T-helper 2 cell treated with Interferon-gamma antibody and Interleukin-4, amounts not matched to agents 5 μg/mL and 100 μg/mL, for 36 hours (primary cell): ENCODE results near the gene ACACA.

Experiments used
- DNase-seq: peaks from one replicate; pipeline ENCODE4 v3.0.0; 2021; ENCODE audit warnings: low spot score
- H3K27ac Mint-ChIP-seq: one replicate; pipeline ENCODE4 v1.8.0; 2021; ENCODE audit warnings: mild to moderate bottlenecking, mixed read lengths
- H3K27me3 Mint-ChIP-seq: one replicate; pipeline ENCODE4 v1.8.0; 2021; ENCODE audit warnings: low read depth, mixed read lengths
- H3K36me3 Mint-ChIP-seq: one replicate; pipeline ENCODE4 v1.8.0; 2021; ENCODE audit warnings: low read depth, mixed read lengths
- H3K4me1 Mint-ChIP-seq: one replicate; pipeline ENCODE4 v1.8.0; 2021; ENCODE audit warnings: low read depth, mixed read lengths
- H3K4me3 Mint-ChIP-seq: one replicate; pipeline ENCODE4 v1.8.0; 2022; ENCODE audit warnings: mild to moderate bottlenecking, moderate library complexity, mixed read lengths
- H3K9me3 Mint-ChIP-seq: one replicate; pipeline ENCODE4 v1.8.0; 2021; ENCODE audit warnings: mixed read lengths

The ACACA gene

DNA sequence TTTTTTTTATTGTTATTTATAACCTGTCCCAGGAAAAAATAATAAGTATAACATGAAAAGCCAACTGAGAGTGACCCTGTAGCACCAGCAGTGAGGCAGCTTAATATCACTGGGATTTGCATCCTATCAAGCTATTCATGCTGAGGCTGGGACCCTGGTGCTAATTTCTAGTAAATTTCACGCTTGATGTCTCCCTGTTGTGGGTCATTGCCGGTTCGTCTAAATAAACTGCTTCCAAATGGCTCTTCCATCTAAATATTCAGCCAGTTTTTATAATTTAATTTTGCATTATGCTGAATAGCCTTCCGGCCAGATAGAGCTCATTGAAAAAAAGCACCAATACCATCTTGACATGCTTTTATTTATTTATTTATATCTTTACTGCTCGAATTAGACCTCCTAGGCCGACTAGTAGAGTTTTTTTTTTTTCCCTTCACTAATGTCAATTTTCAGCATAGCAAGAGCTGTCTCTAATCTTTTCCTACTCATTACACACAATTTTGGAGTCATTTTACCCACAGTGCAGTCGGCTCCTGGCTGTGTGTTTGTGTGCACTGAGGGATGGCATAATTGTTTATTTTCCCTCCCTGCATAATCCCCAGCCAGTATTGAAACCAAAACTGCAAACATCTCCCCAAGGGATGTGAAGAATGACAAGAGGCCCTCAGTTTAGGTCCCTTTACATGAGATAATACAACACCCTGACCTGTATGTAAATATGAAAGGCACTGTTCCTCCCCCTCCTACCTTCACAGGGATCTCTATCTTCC, 289.1 kb downstream of the ACACA start:
- Mint-ChIP-seq H3K27ac (no peak overlapping the region), H3K27me3 (no peaks in the 10 kb centered on the region), H3K9me3 (no peaks in the 10 kb centered on the region), H3K4me3 (no peak overlapping the region), H3K36me3 (peaks cover 16% of the 10 kb centered on the region), H3K4me1 (no peaks in the 10 kb centered on the region)
- DNase-seq = no peak

DNA sequence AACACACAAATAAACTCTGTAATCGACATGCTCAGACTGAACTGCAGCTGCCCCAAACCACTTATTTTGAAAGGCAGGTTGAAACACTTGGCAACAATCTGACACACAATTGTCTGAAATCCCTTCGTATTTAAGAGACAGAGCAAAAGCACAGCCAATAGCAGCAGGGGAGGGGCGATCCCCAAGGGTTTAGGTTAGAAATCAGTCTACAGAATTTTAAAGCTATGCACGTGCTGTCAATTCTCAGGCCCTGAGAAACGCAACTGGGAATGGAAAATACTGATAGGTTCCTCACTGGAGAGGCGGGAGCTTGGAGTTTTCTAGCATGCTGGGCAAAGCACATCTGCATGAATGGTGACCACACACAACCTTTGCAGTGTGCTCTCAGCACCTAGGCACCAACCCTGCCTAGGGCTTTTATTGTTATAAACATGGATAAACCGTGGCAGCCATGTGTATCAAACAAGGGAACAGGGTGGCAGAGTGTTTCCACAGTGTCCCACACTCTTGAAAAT, 289.9 kb downstream of the ACACA start:
- H3K36me3 Mint-ChIP-seq = peaks cover 14% of the 10 kb centered on the region
- H3K27ac Mint-ChIP-seq = no peak overlapping the region
- no peaks in the 10 kb centered on the region for H3K27me3 Mint-ChIP-seq

DNA sequence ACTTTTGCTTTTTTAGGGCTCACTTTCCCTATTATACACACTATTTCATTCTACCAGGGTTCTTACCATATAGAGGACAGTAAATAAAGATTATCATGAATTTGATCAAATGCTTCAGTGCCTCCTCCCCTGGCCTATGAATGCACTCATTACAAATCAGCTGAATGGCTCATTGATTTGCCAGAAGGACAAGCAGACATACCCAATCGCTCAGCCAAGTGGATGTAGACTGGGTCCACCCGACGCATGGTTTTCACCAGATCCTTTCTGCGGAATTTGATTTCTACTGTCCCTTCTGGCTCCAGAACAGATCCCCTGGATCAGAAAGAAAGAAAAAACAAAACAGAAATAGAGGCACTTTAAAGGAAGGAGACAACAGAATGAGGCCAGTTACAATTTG, 295.3 kb downstream of the ACACA start:
- H3K4me3 Mint-ChIP-seq = no peak overlapping the region
- no peaks in the 10 kb centered on the region for H3K4me1 Mint-ChIP-seq
- no peaks in the 10 kb centered on the region for H3K27me3 Mint-ChIP-seq
- no peaks in the 10 kb centered on the region for H3K9me3 Mint-ChIP-seq
- DNase-seq = no peak
- H3K36me3 Mint-ChIP-seq = peaks cover 14% of the 10 kb centered on the region
- H3K27ac Mint-ChIP-seq = no peak overlapping the region

More for the DNA sequence above, 289.9 kb downstream of the ACACA start:
- no peak for DNase-seq
- Mint-ChIP-seq H3K9me3 (no peaks in the 10 kb centered on the region), H3K4me1 (no peaks in the 10 kb centered on the region), H3K4me3 (no peak overlapping the region)

DNA sequence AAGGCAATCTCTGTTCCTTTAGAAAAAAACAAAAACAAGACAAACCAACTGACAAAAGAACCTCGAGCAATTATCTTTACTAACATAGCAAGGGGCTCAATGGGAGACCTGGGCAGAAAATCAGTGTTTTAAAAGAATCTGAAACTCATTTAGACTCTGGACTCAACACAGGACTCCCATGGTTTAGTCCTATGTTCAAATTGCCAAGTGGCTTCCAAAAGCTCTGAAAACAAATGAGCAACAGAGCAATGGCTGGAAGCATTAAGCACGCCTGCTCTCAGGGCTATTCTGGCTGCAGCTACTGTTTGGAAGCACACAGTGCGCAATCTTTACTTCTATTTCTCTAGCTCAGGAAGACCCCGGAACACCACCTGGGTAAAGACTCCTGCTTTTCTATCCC, 295.9 kb downstream of the ACACA start:
- H3K36me3 Mint-ChIP-seq = peaks cover 14% of the 10 kb centered on the region
- DNase-seq = no peak
- H3K4me3 Mint-ChIP-seq = no peak overlapping the region
- H3K27me3 Mint-ChIP-seq = no peaks in the 10 kb centered on the region
- H3K27ac Mint-ChIP-seq = peak overlapping the region; percentile 14
- no peaks in the 10 kb centered on the region for H3K4me1 Mint-ChIP-seq
- H3K9me3 Mint-ChIP-seq = no peaks in the 10 kb centered on the region

DNA sequence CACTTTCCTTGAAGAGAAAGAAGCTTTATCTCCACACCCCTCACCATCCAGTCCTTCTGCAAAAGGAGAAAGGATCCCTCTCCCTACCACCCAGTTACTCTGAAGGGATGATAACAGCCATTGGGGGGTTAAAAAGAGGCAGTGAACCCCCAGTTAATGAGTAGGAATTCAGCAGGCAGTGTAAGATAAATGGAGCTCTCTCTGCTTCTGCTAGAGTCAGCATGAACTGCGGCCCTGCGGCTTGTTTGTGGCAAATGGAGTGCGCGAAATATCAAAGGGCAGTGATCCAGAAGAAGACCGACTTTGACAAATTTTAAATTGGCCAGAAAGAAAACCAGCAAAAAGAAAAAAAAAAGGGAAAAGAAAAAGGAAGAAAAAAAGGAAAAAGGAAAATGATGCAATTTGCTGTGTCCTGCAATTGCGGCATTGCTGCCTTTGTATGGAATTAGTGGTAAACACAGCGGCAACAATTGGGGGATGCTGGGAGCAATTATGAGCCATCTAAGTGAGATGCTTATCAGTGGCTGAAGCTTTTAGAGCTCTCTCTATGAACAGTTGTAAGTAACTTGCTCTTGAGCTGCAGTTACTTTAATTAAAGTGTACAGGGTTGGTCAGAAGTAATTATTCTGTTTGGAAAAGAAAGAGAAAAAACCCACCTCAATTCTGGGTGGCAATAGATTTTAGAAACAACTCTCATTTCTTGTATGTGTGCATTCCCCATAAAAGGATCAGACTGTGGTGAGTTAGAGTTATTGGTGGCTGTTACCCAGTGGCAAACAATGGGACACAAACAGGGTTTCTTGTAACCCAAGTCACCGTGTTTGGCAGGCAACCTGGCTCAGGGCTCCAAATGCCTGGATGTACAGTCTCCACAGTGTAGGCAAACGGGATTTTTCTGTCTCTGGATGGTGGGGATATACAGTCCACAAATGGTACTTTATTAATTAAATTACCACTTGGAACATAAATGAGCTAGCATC, 296.6 kb downstream of the ACACA start:
- Mint-ChIP-seq H3K9me3 (no peaks in the 10 kb centered on the region), H3K27me3 (no peaks in the 10 kb centered on the region), H3K4me1 (no peaks in the 10 kb centered on the region), H3K36me3 (peaks cover 14% of the 10 kb centered on the region), H3K27ac (peak overlapping the region; percentile 14), H3K4me3 (no peak overlapping the region)
- no peak for DNase-seq

DNA sequence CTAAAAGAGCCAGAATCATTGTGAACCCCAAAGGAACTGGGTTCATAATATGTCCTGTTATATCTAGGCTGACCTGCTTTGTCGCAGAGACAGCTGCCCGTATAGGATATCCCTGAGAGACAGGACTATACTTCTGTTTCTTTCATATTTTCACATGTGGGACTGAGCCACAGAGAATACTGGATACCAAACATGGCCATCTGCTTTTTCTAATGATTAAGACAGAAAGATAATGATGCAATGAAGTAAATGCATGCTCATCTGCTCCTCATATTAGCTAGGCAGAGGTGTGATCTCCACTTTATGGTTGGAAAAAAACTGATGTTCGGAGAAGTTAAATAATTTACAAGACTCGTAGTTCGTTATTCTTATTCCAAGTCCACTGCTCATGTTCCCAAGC, 297.5 kb downstream of the ACACA start:
- no peak for DNase-seq
- Mint-ChIP-seq H3K27ac (no peak overlapping the region), H3K36me3 (peaks cover 16% of the 10 kb centered on the region), H3K27me3 (no peaks in the 10 kb centered on the region), H3K4me3 (no peak overlapping the region), H3K4me1 (no peaks in the 10 kb centered on the region), H3K9me3 (no peaks in the 10 kb centered on the region)

DNA sequence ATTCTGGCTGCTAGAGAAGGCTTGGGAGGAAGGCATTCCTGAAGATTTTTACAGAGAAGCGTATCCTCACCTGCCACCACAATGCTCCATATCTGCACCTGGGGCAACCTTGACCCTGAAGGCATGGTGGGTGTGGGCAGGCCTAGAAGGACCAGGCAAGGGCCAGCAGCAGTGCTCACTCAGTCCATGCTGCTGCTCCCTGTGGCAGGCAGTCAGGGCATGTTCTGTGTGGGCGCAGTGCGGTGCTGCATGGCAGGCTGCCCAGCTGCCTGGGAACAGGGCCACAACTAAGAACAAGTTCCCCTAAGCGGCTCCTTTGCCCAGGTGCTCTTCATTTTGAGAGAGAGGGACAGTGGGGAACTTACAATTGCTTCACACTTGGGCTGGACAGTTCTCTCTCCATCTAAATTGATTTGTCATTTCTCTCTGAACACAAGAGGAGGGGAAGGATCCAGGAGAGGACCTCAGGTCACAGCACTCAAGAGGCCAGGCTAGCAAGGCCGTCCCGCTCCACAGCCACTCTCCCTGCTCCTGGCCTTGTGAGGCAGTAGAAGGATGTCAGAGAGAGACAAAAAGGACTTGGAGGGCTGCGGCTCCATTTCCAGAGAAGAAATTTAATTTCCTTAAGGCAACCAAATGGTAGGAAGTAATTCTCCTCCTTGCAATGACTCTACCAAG, 299.1 kb downstream of the ACACA start:
- DNase-seq = no peak
- H3K4me1 Mint-ChIP-seq = no peaks in the 10 kb centered on the region
- no peaks in the 10 kb centered on the region for H3K27me3 Mint-ChIP-seq
- H3K36me3 Mint-ChIP-seq = peaks cover 16% of the 10 kb centered on the region
- no peak overlapping the region for H3K4me3 Mint-ChIP-seq
- no peaks in the 10 kb centered on the region for H3K9me3 Mint-ChIP-seq
- H3K27ac Mint-ChIP-seq = no peak overlapping the region

DNA sequence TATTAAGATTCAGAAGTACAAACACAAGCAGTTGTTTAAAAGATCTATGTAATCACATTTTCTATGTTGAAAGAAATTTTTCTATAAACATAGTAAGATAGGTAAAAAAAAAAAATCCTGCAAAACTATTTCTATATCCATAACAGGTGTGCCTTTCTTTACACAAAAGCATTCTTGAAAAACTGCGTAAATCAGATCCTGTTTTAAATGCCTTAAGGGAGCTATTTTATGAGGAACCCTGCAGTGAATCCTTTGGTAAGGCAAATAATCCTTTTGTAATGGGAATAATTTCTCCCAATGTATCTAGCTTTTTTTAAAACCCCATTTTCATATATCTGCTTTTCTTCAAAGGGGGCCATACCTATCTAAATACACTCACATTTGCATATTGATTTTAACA, 300.6 kb downstream of the ACACA start:
- Mint-ChIP-seq H3K4me1 (no peaks in the 10 kb centered on the region), H3K9me3 (no peaks in the 10 kb centered on the region), H3K27ac (no peak overlapping the region), H3K27me3 (no peaks in the 10 kb centered on the region), H3K36me3 (peaks cover 10% of the 10 kb centered on the region), H3K4me3 (no peak overlapping the region)
- no peak for DNase-seq

DNA sequence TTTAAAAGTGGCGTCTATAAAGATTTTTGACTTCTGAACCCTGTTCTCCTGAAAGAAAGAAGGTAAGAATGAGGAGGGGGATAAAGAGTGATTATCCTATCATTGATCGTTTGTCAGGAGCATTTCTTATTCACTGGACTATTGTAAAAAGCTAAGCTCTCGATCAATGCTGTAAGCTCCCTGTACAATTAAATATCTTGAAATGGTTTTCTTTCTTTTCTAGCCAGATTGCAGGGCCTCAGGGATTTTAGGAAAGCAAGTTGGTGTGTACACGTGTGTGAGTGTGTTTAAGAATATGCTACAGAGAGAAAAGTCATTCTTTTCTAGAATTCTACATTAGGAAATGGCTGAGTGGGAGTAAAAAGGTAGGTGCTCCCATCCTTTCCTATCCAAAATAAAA, 303.4 kb downstream of the ACACA start:
- Mint-ChIP-seq H3K9me3 (no peaks in the 10 kb centered on the region), H3K36me3 (peaks cover 9% of the 10 kb centered on the region), H3K27me3 (no peaks in the 10 kb centered on the region), H3K4me1 (peaks cover 2% of the 10 kb centered on the region), H3K4me3 (no peak overlapping the region), H3K27ac (no peak overlapping the region)
- DNase-seq = no peak

DNA sequence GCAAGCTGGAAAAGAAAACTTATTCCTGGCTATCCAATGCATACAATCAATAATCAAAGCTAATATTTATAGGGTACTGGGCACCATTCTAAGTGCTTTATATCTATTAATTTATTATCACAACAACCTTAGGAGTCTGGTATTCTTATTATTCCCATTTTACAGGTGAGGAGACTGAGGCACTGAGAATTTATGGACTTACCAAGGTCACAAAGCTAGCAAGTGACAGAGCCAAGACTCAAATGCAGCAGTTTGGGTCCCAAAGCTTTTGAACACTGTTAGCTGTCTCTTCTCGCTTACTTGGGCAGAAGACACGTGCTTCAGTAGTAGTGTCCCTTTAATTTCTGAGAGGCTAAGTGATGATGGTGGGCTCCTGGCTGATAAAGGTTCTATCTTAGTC, 305.3 kb downstream of the ACACA start:
- DNase-seq = no peak
- H3K36me3 Mint-ChIP-seq = peaks cover 18% of the 10 kb centered on the region
- H3K27ac Mint-ChIP-seq = no peak overlapping the region
- H3K4me1 Mint-ChIP-seq = peaks cover 2% of the 10 kb centered on the region
- no peaks in the 10 kb centered on the region for H3K27me3 Mint-ChIP-seq
- H3K9me3 Mint-ChIP-seq = no peaks in the 10 kb centered on the region
- H3K4me3 Mint-ChIP-seq = no peak overlapping the region

DNA sequence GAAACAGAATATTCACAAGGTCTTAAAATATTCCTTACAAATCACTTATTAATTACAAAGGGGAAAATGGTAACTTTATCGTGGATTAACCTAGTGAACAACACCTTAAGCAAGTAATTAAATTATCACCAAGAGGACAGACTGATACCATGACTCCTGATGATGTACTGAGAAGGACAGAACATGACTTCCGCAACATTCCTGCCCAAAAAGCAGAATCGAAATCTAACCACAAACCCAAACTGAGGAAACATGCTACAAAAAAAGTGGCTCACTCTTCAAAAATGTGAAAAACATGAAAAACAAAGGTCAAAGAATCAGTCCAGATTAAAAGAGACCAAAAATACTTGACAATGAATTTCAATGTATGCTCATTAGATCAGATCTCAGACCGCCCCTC, 306.4 kb downstream of the ACACA start:
- Mint-ChIP-seq H3K36me3 (peaks cover 22% of the 10 kb centered on the region), H3K9me3 (no peaks in the 10 kb centered on the region), H3K4me1 (peaks cover 2% of the 10 kb centered on the region), H3K27me3 (no peaks in the 10 kb centered on the region), H3K4me3 (no peak overlapping the region), H3K27ac (no peak overlapping the region)
- DNase-seq = no peak

DNA sequence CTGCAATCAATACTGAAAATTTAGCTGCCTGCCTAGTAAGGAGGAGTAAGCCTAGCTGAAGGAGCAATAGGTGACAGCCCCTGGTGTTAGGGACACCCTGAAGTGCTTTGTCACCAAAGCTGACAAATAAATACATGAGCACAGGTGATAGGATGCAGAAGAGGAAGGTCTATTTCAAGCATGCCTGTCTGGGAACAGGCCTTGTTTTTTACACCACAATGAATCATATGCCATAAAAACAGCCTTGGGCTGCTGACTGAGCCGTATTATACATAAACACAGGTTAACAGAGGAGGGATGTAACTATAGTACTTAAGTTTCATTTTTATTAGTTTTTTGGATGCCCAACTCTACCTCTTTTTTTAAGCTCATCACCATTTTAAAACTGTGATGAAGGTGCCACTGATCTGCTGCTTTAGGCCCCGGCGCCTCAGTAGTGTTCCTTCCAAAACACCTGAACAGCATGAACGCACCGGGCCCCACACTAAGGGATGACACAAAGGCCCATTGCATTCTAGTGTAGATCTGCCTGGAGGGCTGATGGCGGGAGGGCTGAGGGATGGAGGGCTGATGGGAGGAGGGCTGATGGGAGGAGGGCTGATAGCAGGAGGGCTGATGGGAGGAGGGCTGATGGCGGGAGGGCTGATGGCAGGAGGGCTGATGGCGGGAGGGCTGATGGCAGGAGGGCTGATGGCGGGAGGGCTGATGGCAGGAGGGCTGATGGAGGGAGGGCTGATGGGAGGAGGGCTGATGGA, 307.5 kb downstream of the ACACA start:
- peaks cover 24% of the 10 kb centered on the region for H3K36me3 Mint-ChIP-seq
- H3K27me3 Mint-ChIP-seq = no peaks in the 10 kb centered on the region

DNA sequence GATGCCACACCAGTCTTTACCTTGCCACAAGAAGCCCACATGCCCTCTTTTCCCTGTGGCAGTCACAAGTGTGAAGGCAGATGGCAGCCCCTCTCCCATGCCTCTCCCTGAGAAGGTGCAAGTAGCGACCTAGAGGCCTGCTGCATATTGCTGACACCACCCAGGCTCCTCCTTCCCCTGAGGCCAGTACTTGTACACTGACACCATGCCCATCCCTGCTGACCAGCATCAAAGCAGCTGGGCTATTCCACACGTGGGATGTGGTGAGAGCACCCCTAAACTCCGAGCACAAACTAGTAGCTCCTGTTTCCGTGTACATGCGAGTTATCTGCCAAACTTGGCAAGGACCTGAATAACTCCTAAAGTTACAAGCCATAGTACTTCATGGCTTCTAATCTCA, 308.5 kb downstream of the ACACA start:
- no peak overlapping the region for H3K27ac Mint-ChIP-seq

More for the DNA sequence above, 307.5 kb downstream of the ACACA start:
- H3K4me1 Mint-ChIP-seq = peaks cover 6% of the 10 kb centered on the region
- H3K9me3 Mint-ChIP-seq = no peaks in the 10 kb centered on the region
- DNase-seq = no peak
- no peak overlapping the region for H3K27ac Mint-ChIP-seq
- H3K4me3 Mint-ChIP-seq = no peak overlapping the region

More for the DNA sequence above, 308.5 kb downstream of the ACACA start:
- Mint-ChIP-seq H3K36me3 (peaks cover 22% of the 10 kb centered on the region), H3K27me3 (no peaks in the 10 kb centered on the region), H3K4me1 (peaks cover 6% of the 10 kb centered on the region), H3K9me3 (no peaks in the 10 kb centered on the region), H3K4me3 (no peak overlapping the region)
- DNase-seq = no peak
